Endodermal cell (in vitro differentiated cells): ENCODE data around the gene ANP32D. TPM values are rescaled to one million over a fixed set of nuclear protein-coding genes. Genes with fewer than 3 reads are reported as not detected.
A peak's percentile ranks its signal among the peaks of the same experiment; 100 is the strongest.
"Not testable (repeated sequence)": the region's sequence is repeated elsewhere in the genome, so short reads cannot be mapped to it uniquely, and the experiment has no call there.

Source experiments
- DNase-seq: peaks from one replicate; pipeline ENCODE4 v3.0.0-alpha.2; 2017
- H3K27ac ChIP-seq: 2 replicates; pipeline ENCODE4 v1.5.1; 2013; ENCODE audit warnings: mild to moderate bottlenecking, low read depth, low read length, moderate library complexity
- H3K27me3 ChIP-seq: 2 replicates; pipeline ENCODE4 v1.6.1; 2013; ENCODE audit warnings: mild to moderate bottlenecking, low read length, moderate library complexity; ENCODE audit not compliant: insufficient read depth, control insufficient read depth, poor library complexity, severe bottlenecking
- H3K36me3 ChIP-seq: 2 replicates; pipeline ENCODE4 v1.7.0; 2013; ENCODE audit warnings: mild to moderate bottlenecking, low read length, moderate library complexity; ENCODE audit not compliant: control insufficient read depth, insufficient read depth
- H3K4me1 ChIP-seq: one replicate; pipeline ENCODE4 v1.7.0; 2013; ENCODE audit warnings: low read length; ENCODE audit not compliant: control insufficient read depth, insufficient read depth
- H3K4me3 ChIP-seq: 2 replicates; pipeline ENCODE4 v1.5.1; 2013; ENCODE audit warnings: mild to moderate bottlenecking, low read length, moderate library complexity
- H3K9ac ChIP-seq: 2 replicates; pipeline ENCODE4 v1.6.1; 2013; ENCODE audit warnings: mild to moderate bottlenecking, low read length, moderate library complexity; ENCODE audit not compliant: poor library complexity, severe bottlenecking; ENCODE audit errors: extremely low read depth
- H3K9me3 ChIP-seq: 2 replicates; pipeline ENCODE4 v1.6.1; 2013; ENCODE audit warnings: mild to moderate bottlenecking, low read length, moderate library complexity; ENCODE audit not compliant: control insufficient read depth
- H3K27ac Mint-ChIP-seq: 2 replicates; pipeline ENCODE4 v1.8.0; 2020; ENCODE audit warnings: mixed read lengths
- H3K27me3 Mint-ChIP-seq: 2 replicates; pipeline ENCODE4 v1.8.0; 2021; ENCODE audit warnings: mild to moderate bottlenecking, mixed read lengths; ENCODE audit not compliant: insufficient read depth
- H3K36me3 Mint-ChIP-seq: 2 replicates; pipeline ENCODE4 v1.8.0; 2020; ENCODE audit warnings: low read depth, mixed read lengths
- H3K4me1 Mint-ChIP-seq: 2 replicates; pipeline ENCODE4 v1.8.0; 2020; ENCODE audit warnings: mixed read lengths
- H3K4me3 Mint-ChIP-seq: 2 replicates; pipeline ENCODE4 v1.8.0; 2020; ENCODE audit warnings: mild to moderate bottlenecking, moderate library complexity, mixed read lengths
- H3K9me3 Mint-ChIP-seq: 2 replicates; pipeline ENCODE4 v1.8.0; 2020; ENCODE audit warnings: mild to moderate bottlenecking, mixed read lengths
- WGBS, 2 experiments: methylation state at CpG; one replicate each; pipeline versions ENCODE4 v1.1.5 to v1.1.7; 2013; ENCODE audit warnings: missing lambda C conversion rate in 2 of 2, mixed read lengths in 1 of 2; ENCODE audit not compliant: insufficient coverage in 1 of 2, insufficient read length in 1 of 2; 5-methylcytosine and 5-hydroxymethylcytosine counted together
- total RNA-seq, 2 donors: library from RNA; stranded (reverse); fragmentation: NEBNext Ultra II Directional in 1 of 2; extraction: Animal tissue kit (Norgen Biotek cat#: 25700) in 1 of 2; gene quantifications; 2 replicates in 1 of 2; 3 replicates in 1 of 2; pipeline ENCODE4 v1.2.1, GENCODE V29; 2021
- TF ChIP-seq, protein P1 (sequence below): fragments of 200-600 bp; sonication (generic); conservative IDR thresholded peaks from 2 replicates; pipeline ENCODE4 v1.5.0; 2021; ENCODE audit warnings: antibody characterized with exemption, mild to moderate bottlenecking

Gene ANP32D
- total RNA-seq, 2 donors from 2014 or later, result not detected

- Histone ChIP-seq H3K9ac (no peak overlapping the region), H3K27me3 (peaks cover 16% of the 10 kb centered on the region), H3K27ac (no peak overlapping the region), H3K36me3 (no peaks in the 10 kb centered on the region), H3K9me3 (peaks cover 9% of the 10 kb centered on the region), H3K4me1 (no peaks in the 10 kb centered on the region), H3K4me3 (no peak overlapping the region)
- no peaks in the 10 kb centered on the region for H3K36me3 Mint-ChIP-seq
- H3K27ac Mint-ChIP-seq, result no peak overlapping the region
- 78% methylated on average over 1 of the region's 1 CpG; no CpG with 5 or more reads in 1 of the 2 experiments for WGBS, 2 experiments
- DNase-seq, result no peak
- no peak overlapping the region for H3K4me3 Mint-ChIP-seq
- peaks cover 14% of the 10 kb centered on the region for H3K27me3 Mint-ChIP-seq
- H3K9me3 Mint-ChIP-seq, result peaks cover 11% of the 10 kb centered on the region
- TF ChIP-seq, protein P1, sequence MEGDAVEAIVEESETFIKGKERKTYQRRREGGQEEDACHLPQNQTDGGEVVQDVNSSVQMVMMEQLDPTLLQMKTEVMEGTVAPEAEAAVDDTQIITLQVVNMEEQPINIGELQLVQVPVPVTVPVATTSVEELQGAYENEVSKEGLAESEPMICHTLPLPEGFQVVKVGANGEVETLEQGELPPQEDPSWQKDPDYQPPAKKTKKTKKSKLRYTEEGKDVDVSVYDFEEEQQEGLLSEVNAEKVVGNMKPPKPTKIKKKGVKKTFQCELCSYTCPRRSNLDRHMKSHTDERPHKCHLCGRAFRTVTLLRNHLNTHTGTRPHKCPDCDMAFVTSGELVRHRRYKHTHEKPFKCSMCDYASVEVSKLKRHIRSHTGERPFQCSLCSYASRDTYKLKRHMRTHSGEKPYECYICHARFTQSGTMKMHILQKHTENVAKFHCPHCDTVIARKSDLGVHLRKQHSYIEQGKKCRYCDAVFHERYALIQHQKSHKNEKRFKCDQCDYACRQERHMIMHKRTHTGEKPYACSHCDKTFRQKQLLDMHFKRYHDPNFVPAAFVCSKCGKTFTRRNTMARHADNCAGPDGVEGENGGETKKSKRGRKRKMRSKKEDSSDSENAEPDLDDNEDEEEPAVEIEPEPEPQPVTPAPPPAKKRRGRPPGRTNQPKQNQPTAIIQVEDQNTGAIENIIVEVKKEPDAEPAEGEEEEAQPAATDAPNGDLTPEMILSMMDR, result peak; percentile 79
- peaks cover 8% of the 10 kb centered on the region for H3K4me1 Mint-ChIP-seq
Measured at GRCh38 chr12:48454667-48455066, 17.7 kb upstream of the ANP32D start.

DNA sequence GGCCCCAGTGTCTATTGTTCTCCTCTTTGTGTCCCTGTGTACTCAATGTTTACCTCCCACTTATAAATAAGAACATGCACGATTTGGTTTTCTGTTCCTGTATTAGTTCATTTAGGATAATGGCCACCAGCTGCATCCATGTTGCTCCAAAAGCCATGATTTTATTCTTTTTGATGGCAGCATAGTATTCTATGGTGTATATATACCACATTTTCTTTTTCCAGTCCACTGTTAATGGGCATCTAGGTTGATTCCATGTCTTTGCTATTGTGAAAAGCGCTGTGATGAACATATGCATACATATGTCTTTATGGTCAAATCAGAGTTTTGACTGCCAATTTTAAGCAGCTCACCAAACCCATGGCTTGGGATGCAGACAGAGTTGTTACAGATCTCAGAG is 17.2 kb upstream of the ANP32D start:
- H3K9me3 ChIP-seq, result peaks cover 5% of the 10 kb centered on the region
- H3K27ac Mint-ChIP-seq, result no peak overlapping the region
- no peak overlapping the region for H3K9ac ChIP-seq
- H3K9me3 Mint-ChIP-seq, result peaks cover 7% of the 10 kb centered on the region
- H3K27me3 Mint-ChIP-seq, result peaks cover 14% of the 10 kb centered on the region
- H3K27me3 ChIP-seq, result peaks cover 21% of the 10 kb centered on the region
- no peak overlapping the region for H3K4me3 Mint-ChIP-seq
- no peak overlapping the region for H3K4me3 ChIP-seq
- no peak for DNase-seq
- peaks cover 8% of the 10 kb centered on the region for H3K4me1 Mint-ChIP-seq
- no peaks in the 10 kb centered on the region for H3K4me1 ChIP-seq
- H3K36me3 Mint-ChIP-seq, result no peaks in the 10 kb centered on the region
- no peaks in the 10 kb centered on the region for H3K36me3 ChIP-seq
- 44 to 70% methylated on average over 2 of the region's 2 CpGs for WGBS, 2 experiments
- TF ChIP-seq, protein P1, result no peak
- no peak overlapping the region for H3K27ac ChIP-seq

- WGBS, 2 experiments, result 90% methylated on average over 2 to 6 of the region's 6 CpGs
- no peak overlapping the region for H3K4me3 ChIP-seq
- no peaks in the 10 kb centered on the region for H3K36me3 Mint-ChIP-seq
- H3K4me1 ChIP-seq, result no peaks in the 10 kb centered on the region
- no peak overlapping the region for H3K27ac ChIP-seq
- H3K27me3 Mint-ChIP-seq, result peaks cover 12% of the 10 kb centered on the region
- H3K36me3 ChIP-seq, result no peaks in the 10 kb centered on the region
- H3K4me3 Mint-ChIP-seq, result no peak overlapping the region
- H3K4me1 Mint-ChIP-seq, result no peaks in the 10 kb centered on the region
- H3K9me3 Mint-ChIP-seq, result peaks cover 2% of the 10 kb centered on the region
- no peak overlapping the region for H3K9ac ChIP-seq
- no peak for DNase-seq
- no peaks in the 10 kb centered on the region for H3K9me3 ChIP-seq
- TF ChIP-seq, protein P1, result no peak
- H3K27me3 ChIP-seq, result peaks cover 21% of the 10 kb centered on the region
- H3K27ac Mint-ChIP-seq, result no peak overlapping the region
Measured at GRCh38 chr12:48459259-48459658, 13.1 kb upstream of the ANP32D start.

DNA sequence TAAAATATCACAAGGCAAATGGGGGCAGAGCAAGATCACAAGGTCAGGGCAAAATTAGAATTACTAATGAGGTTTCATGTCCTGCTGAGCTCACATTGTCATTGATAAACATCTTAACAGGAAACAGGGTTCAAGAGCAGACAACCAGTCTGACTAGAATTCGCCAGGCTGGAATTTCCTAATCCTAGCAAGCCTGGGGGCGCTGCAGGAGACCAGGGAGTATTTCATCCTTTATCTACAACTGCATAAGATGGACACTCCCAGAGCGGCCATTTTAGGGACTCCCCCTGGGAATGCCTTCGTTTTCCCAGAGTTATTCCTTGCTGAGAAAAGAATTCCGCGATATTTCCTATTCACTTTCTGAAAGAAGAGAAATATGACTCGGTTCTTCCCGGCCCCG is 3.3 kb upstream of the ANP32D start:
- H3K9me3 ChIP-seq, result peaks cover 40% of the 10 kb centered on the region
- peaks cover 71% of the 10 kb centered on the region for H3K9me3 Mint-ChIP-seq
- H3K4me3 ChIP-seq, H3K9ac ChIP-seq, H3K4me1 Mint-ChIP-seq, H3K27me3 ChIP-seq, H3K36me3 ChIP-seq, H3K27me3 Mint-ChIP-seq, H3K4me1 ChIP-seq, H3K36me3 Mint-ChIP-seq, H3K4me3 Mint-ChIP-seq, H3K27ac ChIP-seq, DNase-seq, H3K27ac Mint-ChIP-seq: not testable (repeated sequence)
- WGBS, 2 experiments, result 84 to 86% methylated on average over 8 to 9 of the region's 9 CpGs
